ENCODE measurements around the gene ANOS1. TPM values are rescaled to one million over a fixed set of nuclear protein-coding genes. Genes with fewer than 3 reads are reported as not detected.

The ANOS1 gene
- total and polyA plus RNA-seq, 2 of the 8 experiments (the other 6 are each of a cell fraction or from before 2014, with no cell fraction given) = 34.4 to 59.0 TPM

- TF ChIP-seq TBP (IDR thresholded peaks at IDR 0.05; ENCODE audit: low read depth, low read length) (no peak), BACH1 (IDR thresholded peaks at IDR 0.05; ENCODE audit: low read length) (no peak), BRCA1 (IDR thresholded peaks at IDR 0.05; ENCODE audit: low read depth, low read length) (no peak)
- Histone ChIP-seq H4K20me1 (replicated peaks in 1 of 2; ENCODE audit: control insufficient read depth in 1 of 2, insufficient read depth in 2 of 2, low read length in 2 of 2) (peaks cover 0 to 1% of the 10 kb centered on the region in 2 experiments), H4K91ac (replicated peaks; ENCODE audit: insufficient read length, low read length) (no peak overlapping the region), H3K36me3 (ENCODE audit: control insufficient read depth in 2 of 4, insufficient read depth in 4 of 4, low read length in 3 of 4) (peaks cover 0 to 3% (median 0%) of the 10 kb centered on the region in 4 experiments; a peak in 2 of 8 replicates), H2AFZ (ENCODE audit: low read length) (no peak overlapping the region), H2BK12ac (ENCODE audit: low read depth, low read length) (no peak overlapping the region), H4K8ac (ENCODE audit: extremely low read depth, insufficient read depth, low read length) (no peak overlapping the region), H3K23ac (ENCODE audit: insufficient read length) (no peak overlapping the region), H2BK120ac (replicated peaks; ENCODE audit: low read depth, low read length) (no peak overlapping the region), H3K9ac (replicated peaks in 1 of 4; ENCODE audit: extremely low read depth in 1 of 4, low read depth in 3 of 4, low read length in 3 of 4) (no peak overlapping the region), H3K4me2 (ENCODE audit: insufficient read depth in 1 of 2, low read depth in 2 of 2, low read length in 2 of 2) (no peak overlapping the region), H3K4me3 (ENCODE audit: extremely low read depth in 1 of 4, insufficient read depth in 2 of 4, low read depth in 3 of 4, low read length in 4 of 4) (no peak overlapping the region), H2BK20ac (ENCODE audit: low read length) (no peak overlapping the region), H3K4ac (replicated peaks; ENCODE audit: insufficient read length, low read depth, low read length) (no peak overlapping the region), H3K27me3 (replicated peaks in 1 of 4; ENCODE audit: control insufficient read depth in 3 of 4, extremely low read depth in 1 of 4, insufficient read depth in 3 of 4, low read length in 3 of 4) (no peaks in the 10 kb centered on the region), H3K56ac (replicated peaks; ENCODE audit: insufficient read length, low read depth, low read length) (no peak overlapping the region), H3K79me2 (ENCODE audit: control insufficient read depth in 1 of 2, insufficient read depth in 2 of 2, low read length in 2 of 2) (peaks cover 0 to 46% of the 10 kb centered on the region in 2 experiments; a peak in 2 of 4 replicates), H4K5ac (ENCODE audit: insufficient read length, low read depth, low read length) (no peak overlapping the region), H3K14ac (ENCODE audit: insufficient read length) (no peak overlapping the region), H2BK15ac (ENCODE audit: low read length) (no peak overlapping the region), H3K18ac (ENCODE audit: extremely low read depth, low read length) (no peak overlapping the region), H2BK5ac (ENCODE audit: low read depth, low read length) (no peak overlapping the region), H3K27ac (ENCODE audit: low read depth, low read length) (no peak overlapping the region), H3K23me2 (ENCODE audit: low read depth, low read length) (no peaks in the 10 kb centered on the region), H3K9me3 (ENCODE audit: insufficient read depth in 2 of 2, low read depth in 1 of 2, low read length in 1 of 2) (no peaks in the 10 kb centered on the region), H3K79me1 (ENCODE audit: low read depth, low read length) (no peaks in the 10 kb centered on the region), H3K4me1 (replicated peaks in 1 of 4; ENCODE audit: control insufficient read depth in 3 of 4, insufficient read depth in 4 of 4, low read length in 3 of 4) (peaks cover 0 to 2% (median 0%) of the 10 kb centered on the region in 4 experiments; a peak in 2 of 7 replicates), H2AK5ac (ENCODE audit: low read depth, low read length) (no peak overlapping the region)
- FAIRE-seq (no peak), DNase-seq (ENCODE audit: low read depth in 1 of 2, low spot score in 2 of 2) (no peak)
- POLR2A ChIA-PET (ENCODE audit: partially characterized antibody) = no interaction called here
- 92% methylated on average over 6 of the region's 7 CpGs; no CpG with 5 or more reads in 1 of the 2 experiments for WGBS, 2 experiments (ENCODE audit: extremely low coverage in 1 of 2, insufficient coverage in 1 of 2, insufficient read length in 1 of 2, insufficient replicate concordance in 2 of 2, low coverage in 1 of 2, low lambda C conversion rate in 2 of 2, missing lambda C conversion rate in 1 of 2)
- CTCF ChIA-PET (ENCODE audit: partially characterized antibody) = interaction anchor here (1.2 kb wide), 1 partner anchor 71 kb away, joined by 3 read pairs; no protein-coding TSS in a partner anchor
These were observed 84.8 kb downstream of the ANOS1 start for GRCh38 chrX:8647176-8647575.
